HepG2 (cell line): ENCODE data around the gene HOXA11. TPM values are rescaled to one million over a fixed set of nuclear protein-coding genes. Genes with fewer than 3 reads are reported as not detected.

Source experiments
- ATAC-seq: fragments of 200-7000 bp; cut with Tn5 transposase; 3 replicates; pipeline ENCODE4 v1.9.1; 2020; ENCODE audit warnings: mild to moderate bottlenecking, moderate library complexity
- BruUV-seq: library from RNA; stranded (reverse); fragments of 400-500 nt; replicated peaks from 2 replicates; lab custom pipeline; 2021; lab: Mats Ljungman, UMichigan
- CTCF ChIA-PET: fragments of 300-600 bp; formaldehyde crosslinking; extraction: SDS; loops from one replicate; lab custom pipeline; 2021; ENCODE audit warnings: low total read pairs, inconsistent platforms, low intra/inter-chr PET ratio; lab: Yijun Ruan, JAX
- POLR2A ChIA-PET: fragments of 350-600 bp; sonication (Branson Sonifier 250); formaldehyde crosslinking; loops from one replicate; lab custom pipeline; 2020; ENCODE audit warnings: antibody characterized with exemption, inconsistent platforms; lab: Yijun Ruan, JAX
- DNase-seq: peaks from one replicate; pipeline ENCODE4 v3.0.0-alpha.2; 2015; ENCODE audit warnings: low spot score
- FAIRE-seq: peaks from 3 replicates; lab custom pipeline; 2011; peaks lifted over from hg19 to GRCh38; lab: Jason Lieb, UNC
- H2AFZ ChIP-seq: one replicate; pipeline ENCODE4 v1.6.1; 2011; ENCODE audit warnings: low read length, inconsistent platforms
- H3K27ac ChIP-seq: fragments of 300-600 bp; 3 replicates; pipeline ENCODE4 v1.8.0; 2011; ENCODE audit warnings: mixed run types, mild to moderate bottlenecking, mixed read lengths, low read length, inconsistent platforms; ENCODE audit not compliant: insufficient read depth; ENCODE audit errors: extremely low read length
- H3K27me3 ChIP-seq, 2 experiments: fragments of 200-600 bp in 1 of 2; 2 replicates in 1 of 2; 3 replicates in 1 of 2; pipeline versions ENCODE4 v1.6.0 to v1.8.0; 2011; ENCODE audit warnings: low read length in 2 of 2, mild to moderate bottlenecking in 2 of 2, moderate library complexity in 2 of 2, inconsistent platforms in 1 of 2; ENCODE audit not compliant: insufficient read depth in 2 of 2, control insufficient read depth in 1 of 2
- H3K36me3 ChIP-seq, 2 experiments: fragments of 200-600 bp in 1 of 2; replicated peaks in 1 of 2; 2 replicates in 1 of 2; 3 replicates in 1 of 2; pipeline versions ENCODE4 v1.5.1 to v1.8.0; 2011; ENCODE audit warnings: low read length in 2 of 2, inconsistent platforms in 1 of 2; ENCODE audit not compliant: insufficient read depth in 2 of 2, control insufficient read depth in 1 of 2
- H3K4me1 ChIP-seq: 2 replicates; pipeline ENCODE4 v1.5.1; 2012; ENCODE audit warnings: low read length, inconsistent platforms; ENCODE audit not compliant: insufficient read depth
- H3K4me2 ChIP-seq: 2 replicates; pipeline ENCODE4 v1.6.0; 2011; ENCODE audit warnings: low read depth, low read length, inconsistent platforms
- H3K4me3 ChIP-seq, 3 experiments: fragments of 200-600 bp in 1 of 3; sonication (generic), shearing (Covaris generic) in 1 of 3; replicated peaks in 1 of 3; 2 replicates each; pipeline ENCODE4 v1.5.1; 2011 to 2016; ENCODE audit warnings: low read length in 3 of 3, inconsistent platforms in 2 of 3, low read depth in 2 of 3, mild to moderate bottlenecking in 2 of 3, control low read depth in 1 of 3, mixed read lengths in 1 of 3; ENCODE audit not compliant: insufficient read depth in 1 of 3
- H3K79me2 ChIP-seq: one replicate; pipeline ENCODE4 v1.6.1; 2011; ENCODE audit warnings: low read length, inconsistent platforms; ENCODE audit not compliant: insufficient read depth
- H3K9ac ChIP-seq: 2 replicates; pipeline ENCODE4 v1.6.0; 2011; ENCODE audit warnings: mild to moderate bottlenecking, low read depth, low read length, inconsistent platforms; ENCODE audit not compliant: insufficient read depth
- H3K9me3 ChIP-seq: 2 replicates; pipeline ENCODE4 v1.5.1; 2012; ENCODE audit warnings: mild to moderate bottlenecking, low read length
- H4K20me1 ChIP-seq: 2 replicates; pipeline ENCODE4 v1.6.0; 2011; ENCODE audit warnings: inconsistent platforms, mild to moderate bottlenecking, low read length, moderate library complexity; ENCODE audit not compliant: insufficient read depth
- ATF3 ChIP-seq: sonication (generic); formaldehyde crosslinking; IDR thresholded peaks from 2 replicates; pipeline ENCODE4 v1.4.0; 2020; ENCODE audit warnings: missing genetic modification reagents
- CAMTA2 ChIP-seq: sonication (generic); formaldehyde crosslinking; IDR thresholded peaks from 2 replicates; pipeline ENCODE4 v1.4.0; 2020; ENCODE audit warnings: mild to moderate bottlenecking, missing genetic modification reagents, borderline replicate concordance
- CBFB ChIP-seq: sonication (generic); formaldehyde crosslinking; IDR thresholded peaks from 2 replicates; pipeline ENCODE4 v1.4.0; 2020; ENCODE audit warnings: missing genetic modification reagents
- CEBPG ChIP-seq: IDR thresholded peaks from 2 replicates; pipeline ENCODE4 v1.6.1; 2016
- DDIT3 ChIP-seq: sonication (generic); formaldehyde crosslinking; IDR thresholded peaks from 2 replicates; pipeline ENCODE4 v1.4.0; 2020; ENCODE audit warnings: mild to moderate bottlenecking, missing genetic modification reagents
- HDAC2 ChIP-seq: sonication (generic); formaldehyde crosslinking; IDR thresholded peaks from 2 replicates; pipeline ENCODE4 v1.4.0; 2020; ENCODE audit warnings: missing genetic modification reagents
- NFIC ChIP-seq: IDR thresholded peaks from 2 replicates; pipeline ENCODE4 v1.6.1; 2012; ENCODE audit warnings: mild to moderate bottlenecking, low read length, inconsistent platforms
- NR2F2 ChIP-seq: IDR thresholded peaks from 2 replicates; pipeline ENCODE4 v1.6.1; 2012; ENCODE audit warnings: low read depth, inconsistent platforms, borderline replicate concordance
- NR3C1 ChIP-seq: sonication (generic); formaldehyde crosslinking; IDR thresholded peaks from 2 replicates; pipeline ENCODE4 v1.4.0; 2020; ENCODE audit warnings: missing genetic modification reagents
- SCMH1 ChIP-seq: sonication (generic); formaldehyde crosslinking; IDR thresholded peaks from 2 replicates; pipeline ENCODE4 v1.9.0; 2021; ENCODE audit warnings: missing genetic modification reagents, mild to moderate bottlenecking, borderline replicate concordance
- SYNCRIP ChIP-seq: fragments of 200-400 bp; formaldehyde crosslinking; IDR thresholded peaks from 2 replicates; pipeline ENCODE4 v1.6.1; 2018; ENCODE audit warnings: mild to moderate bottlenecking, low read depth, low read length; ENCODE audit not compliant: insufficient read depth
- TBP ChIP-seq: sonication (generic); formaldehyde crosslinking; IDR thresholded peaks from 2 replicates; pipeline ENCODE4 v1.5.0; 2020; ENCODE audit warnings: missing genetic modification reagents
- TCF7 ChIP-seq: sonication (generic); IDR thresholded peaks from 2 replicates; pipeline ENCODE4 v1.6.1; 2016; ENCODE audit warnings: antibody characterized with exemption, low read depth
- U2AF2 ChIP-seq: fragments of 200-400 bp; formaldehyde crosslinking; IDR thresholded peaks from 2 replicates; pipeline ENCODE4 v1.6.1; 2017; ENCODE audit warnings: low read depth, mild to moderate bottlenecking, low read length
- ZBTB46 ChIP-seq: sonication (generic); formaldehyde crosslinking; IDR thresholded peaks from 2 replicates; pipeline ENCODE4 v1.4.0; 2020; ENCODE audit warnings: mild to moderate bottlenecking, missing genetic modification reagents, borderline replicate concordance
- ZEB1 ChIP-seq: IDR thresholded peaks from 2 replicates; pipeline ENCODE4 v1.6.1; 2012; ENCODE audit warnings: mild to moderate bottlenecking, low read depth, inconsistent platforms; ENCODE audit not compliant: insufficient replicate concordance
- ZFP1 ChIP-seq: IDR thresholded peaks from 2 replicates; pipeline ENCODE4 v1.6.1; 2016
- ZNF30 ChIP-seq: sonication (generic); formaldehyde crosslinking; IDR thresholded peaks from 2 replicates; pipeline ENCODE4 v1.5.0; 2020; ENCODE audit warnings: mild to moderate bottlenecking, missing genetic modification reagents
- ZNF354B ChIP-seq: sonication (generic); formaldehyde crosslinking; IDR thresholded peaks from 2 replicates; pipeline ENCODE4 v1.8.0; 2022; ENCODE audit warnings: mild to moderate bottlenecking, missing genetic modification reagents
- ZNF362 ChIP-seq: sonication (generic); formaldehyde crosslinking; IDR thresholded peaks from 2 replicates; pipeline ENCODE4 v1.4.0; 2020; ENCODE audit warnings: missing genetic modification reagents, mild to moderate bottlenecking, borderline replicate concordance
- ZNF879 ChIP-seq: sonication (generic); formaldehyde crosslinking; IDR thresholded peaks from 2 replicates; pipeline ENCODE4 v1.8.1; 2023; ENCODE audit warnings: missing genetic modification reagents
- ZNF883 ChIP-seq: sonication (generic); formaldehyde crosslinking; IDR thresholded peaks from 2 replicates; pipeline ENCODE4 v1.5.1; 2020; ENCODE audit warnings: mild to moderate bottlenecking, missing genetic modification reagents; ENCODE audit errors: not compliant biosample characterization
- WGBS: methylation state at CpG from one replicate; pipeline ENCODE4 v1.1.6; 2017; ENCODE audit warnings: low lambda C conversion rate; 5-methylcytosine and 5-hydroxymethylcytosine counted together
- in situ Hi-C: cut with HindIII; loops from 2 replicates; pipeline ENCODE4 v1.10.0; 2017; ENCODE audit warnings: low pct_unique_long_range_greater_than_20kb; ENCODE audit not compliant: extremely low pct_ligation_motif_present
- intact Hi-C: fragments of 100-400 bp; cut with micrococcal nuclease; formaldehyde crosslinking; loops from one replicate; pipeline ENCODE4 v1.10.0; 2022; ENCODE audit not compliant: unreplicated experiment
- polyA plus RNA-seq, 8 experiments: library from polyadenylated mRNA; depleted of rRNA in 3 of 8; stranded (reverse) in 7 of 8; unstranded in 1 of 8; fragments of >200 nt; fragmentation: Illumina TruSeq in 4 of 8; extraction: Trizol in 4 of 8; gene quantifications; 2 replicates each; pipeline versions ENCODE4 v1.2.1 to v1.2.3, GENCODE V29; 2011 to 2016; ENCODE audit warnings: low read depth in 4 of 8, missing spikeins in 1 of 8, mixed read lengths in 1 of 8; ENCODE audit not compliant: insufficient read depth in 1 of 8
- total RNA-seq, 5 experiments: library from RNA; depleted of rRNA; stranded (reverse); fragments of >200 nt; fragmentation: Illumina TruSeq; extraction: Trizol; gene quantifications; 2 replicates each; pipeline ENCODE4 v1.2.3, GENCODE V29; 2016; ENCODE audit warnings: low read depth in 1 of 5

HOXA11 gene
- total and polyA plus RNA-seq, 2 of the 13 experiments (the other 11 are each of a cell fraction or from before 2014, with no cell fraction given), result not detected

GRCh38 chr7:27223941-27224575 is 39.0 kb upstream of the HOXA11 start (continued):
- TF ChIP-seq ZEB1, result no peak
- no peak for TF ChIP-seq CBFB (CRISPR knock-in tag)
- no peak for TF ChIP-seq ZNF879 (CRISPR knock-in tag)
- TF ChIP-seq ZNF30 (CRISPR knock-in tag), result no peak
- TF ChIP-seq ZNF883 (CRISPR knock-in tag), result no peak
- TF ChIP-seq U2AF2, result no peak

- Histone ChIP-seq H4K20me1 (no peaks in the 10 kb centered on the region), H3K4me3 (no peak overlapping the region), H3K9ac (no peak overlapping the region), H3K27ac (no peak overlapping the region), H3K4me2 (no peak overlapping the region), H3K4me1 (no peaks in the 10 kb centered on the region), H3K79me2 (no peaks in the 10 kb centered on the region), H3K27me3 (peaks cover 3 to 24% of the 10 kb centered on the region in 2 experiments; a peak in 3 of 5 replicates), H2AFZ (no peak overlapping the region), H3K9me3 (no peaks in the 10 kb centered on the region), H3K36me3 (no peaks in the 10 kb centered on the region)
- FAIRE-seq (no peak), DNase-seq (no peak), ATAC-seq (no peak)
- BruUV-seq, result no TSS peak
- intact Hi-C loops, result no loop called here
- in situ Hi-C loops, result no loop called here
- 17% methylated on average over 3 of the region's 3 CpGs for WGBS
- ChIA-PET CTCF (no interaction called here), POLR2A (no interaction called here)
- no peak for TF ChIP-seq ZBTB46 (CRISPR knock-in tag)
- TF ChIP-seq ATF3, result no peak
- no peak for TF ChIP-seq CEBPG (CRISPR knock-in tag)
- TF ChIP-seq TBP (CRISPR knock-in tag), result no peak
- TF ChIP-seq NFIC, result no peak
- TF ChIP-seq SYNCRIP, result no peak
- no peak for TF ChIP-seq U2AF2
- no peak for TF ChIP-seq HDAC2 (CRISPR knock-in tag)
- TF ChIP-seq SCMH1, result no peak
- no peak for TF ChIP-seq ZFP1
- no peak for TF ChIP-seq DDIT3 (CRISPR knock-in tag)
- no peak for TF ChIP-seq NR3C1
- no peak for TF ChIP-seq TCF7
- no peak for TF ChIP-seq ZNF354B (CRISPR knock-in tag)
- TF ChIP-seq NR2F2, result no peak
- TF ChIP-seq ZNF362 (CRISPR knock-in tag), result no peak
- TF ChIP-seq CAMTA2 (CRISPR knock-in tag), result no peak
These were observed 36.3 kb upstream of the HOXA11 start for GRCh38 chr7:27221201-27221797.
